NCI-H1105 treated with DMSO at 0.1 percent for 48 hours (cell line): ENCODE data around the gene PREB.
"Not testable (repeated sequence)": the region's sequence is repeated elsewhere in the genome, so short reads cannot be mapped to it uniquely, and the experiment has no call there.

Source experiments
- DNase-seq: peaks from one replicate; lab custom pipeline; 2025; lab: John Stamatoyannopoulos, UW

The PREB gene

GRCh38 chr2:27133905-27134780, at the start of gene PREB:
Gene PREB, minus strand, starts transcription at chr2:27134636. Its CDS starts 215 bp downstream, at chr2:27134421.
- peak; percentile 89 for DNase-seq

- no peak for DNase-seq
These were observed 49.7 kb upstream of the PREB start for GRCh38 chr2:27184115-27184514.

DNA sequence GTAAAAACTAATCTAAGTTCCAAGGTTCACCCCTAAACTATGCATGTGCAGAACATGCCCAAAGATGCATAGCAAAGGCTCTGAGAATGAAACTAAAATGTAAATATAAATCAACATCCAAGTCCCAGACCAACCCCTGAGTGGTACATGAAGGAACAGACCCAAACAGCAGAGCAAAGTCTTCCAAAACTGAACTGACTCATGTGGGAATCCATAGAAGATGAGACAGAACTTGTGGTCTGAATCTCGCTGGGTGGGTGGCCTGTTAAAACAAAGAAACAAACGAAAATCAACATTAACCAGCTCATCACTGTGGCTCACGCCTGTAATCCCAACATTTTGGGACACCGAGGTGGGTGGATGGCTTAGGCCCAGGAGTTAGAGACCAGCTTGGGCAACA, 47.9 kb upstream of the PREB start:
- no peak for DNase-seq

- DNase-seq = no peak
These were observed 45.0 kb upstream of the PREB start for GRCh38 chr2:27179344-27180000.

DNA sequence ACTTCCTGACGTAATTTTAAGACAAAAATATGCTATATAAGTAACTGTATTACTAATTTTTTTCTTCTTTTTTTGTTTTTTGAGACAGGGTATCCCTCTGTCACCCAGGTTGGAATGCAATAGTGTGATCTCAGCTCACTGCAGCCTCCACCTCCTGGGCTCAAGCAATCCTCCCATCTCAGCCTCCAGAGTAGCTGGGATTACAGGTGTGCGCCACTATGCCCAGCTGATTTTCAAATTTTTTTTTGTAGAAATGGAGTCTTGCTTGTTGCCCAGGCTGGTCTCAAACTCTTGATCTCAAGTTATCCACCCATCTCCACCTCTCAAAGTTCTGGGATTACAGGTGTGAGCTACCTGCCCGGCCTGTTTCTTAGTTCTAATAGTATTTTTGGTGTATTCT, 44.0 kb upstream of the PREB start:
- DNase-seq = no peak

DNA sequence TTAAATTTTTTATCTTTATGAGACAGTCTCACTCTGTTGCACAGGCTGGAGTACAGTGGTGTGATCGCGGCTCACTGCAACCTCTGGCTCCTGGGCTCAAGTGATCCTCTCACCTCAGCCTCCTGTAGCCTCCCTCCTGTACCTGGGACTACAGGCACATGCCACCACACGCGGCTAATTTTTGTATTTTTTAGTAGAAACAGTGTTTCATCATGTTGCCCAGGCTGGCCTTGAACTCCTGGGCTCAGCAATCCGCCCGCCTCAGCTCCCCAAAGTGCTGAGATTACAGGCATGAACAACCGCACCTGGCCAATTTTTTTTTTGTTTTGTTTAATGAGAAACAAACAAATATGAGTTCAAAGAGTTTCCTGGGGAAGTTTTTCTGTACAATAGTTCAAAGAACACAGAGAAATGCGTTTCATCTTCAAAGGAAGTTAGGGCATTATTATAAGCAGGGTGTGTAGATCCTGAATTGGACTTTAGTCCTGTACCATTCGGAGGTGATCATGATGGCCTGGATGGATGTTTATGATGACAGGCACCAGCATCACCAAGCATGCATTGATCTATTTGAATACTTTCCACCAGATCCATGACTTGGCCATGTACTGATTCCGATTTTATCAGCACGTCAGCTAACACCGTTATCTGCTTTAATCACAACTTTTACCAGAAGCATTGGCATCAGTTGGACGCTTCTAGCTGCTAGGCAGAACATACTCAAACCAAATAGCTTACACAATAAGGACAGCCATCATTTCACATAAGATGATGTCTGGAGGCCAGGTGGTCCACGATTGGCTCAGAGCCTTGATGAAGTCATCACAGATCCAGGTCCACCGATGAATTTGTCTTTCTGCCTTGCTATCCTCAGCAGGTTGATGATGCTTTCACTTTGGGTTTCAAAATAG, 43.3 kb upstream of the PREB start:
- DNase-seq = no peak

- not testable (repeated sequence) for DNase-seq
These were observed 41.3 kb upstream of the PREB start for GRCh38 chr2:27175781-27176180.

DNA sequence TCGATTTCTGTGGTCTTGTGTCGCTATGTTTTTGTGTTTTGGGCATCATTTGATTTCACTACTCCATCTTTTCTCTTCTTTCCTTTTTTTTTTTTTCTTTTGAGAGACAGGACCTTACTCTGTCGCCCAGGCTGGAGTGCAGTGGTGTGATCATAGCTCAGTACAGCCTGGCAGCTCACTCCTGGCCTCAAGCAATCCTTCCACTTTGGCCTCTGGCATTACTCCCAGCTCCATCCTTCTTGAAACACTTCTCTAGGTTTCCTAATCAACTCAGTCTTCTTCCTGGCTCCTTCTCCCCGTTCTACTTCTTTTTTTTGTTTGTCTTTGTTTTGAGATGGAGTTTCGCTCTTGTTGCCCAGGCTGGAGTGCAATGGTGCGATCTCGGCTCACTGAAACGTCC, 40.9 kb upstream of the PREB start:
- no peak for DNase-seq

DNA sequence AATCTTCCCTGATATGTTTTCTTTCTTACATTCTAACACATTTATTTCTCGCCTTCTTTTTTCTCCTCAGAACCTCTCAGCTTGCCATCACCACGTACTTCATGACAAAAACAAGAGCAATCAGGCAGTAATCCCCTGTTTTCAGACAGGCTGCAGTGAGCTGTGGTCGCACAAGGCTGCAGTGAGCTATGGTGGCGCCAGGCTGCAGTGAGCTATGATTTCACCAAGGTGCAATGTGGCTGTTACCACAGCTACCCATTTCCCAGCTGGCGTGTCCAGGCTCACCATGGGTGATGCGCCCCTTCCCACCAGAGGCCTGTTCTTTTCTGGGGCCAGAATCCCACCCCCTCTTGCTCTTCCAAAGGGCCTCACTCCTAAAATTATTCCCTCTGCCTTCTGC, 40.2 kb upstream of the PREB start:
- DNase-seq = no peak

GRCh38 chr2:27171351-27171848, 37.0 kb upstream of the PREB start:
- DNase-seq = no peak

- DNase-seq = no peak
These were observed 36.3 kb upstream of the PREB start for GRCh38 chr2:27170581-27171337.

GRCh38 chr2:27164960-27165763, 30.7 kb upstream of the PREB start:
- DNase-seq = no peak

DNA sequence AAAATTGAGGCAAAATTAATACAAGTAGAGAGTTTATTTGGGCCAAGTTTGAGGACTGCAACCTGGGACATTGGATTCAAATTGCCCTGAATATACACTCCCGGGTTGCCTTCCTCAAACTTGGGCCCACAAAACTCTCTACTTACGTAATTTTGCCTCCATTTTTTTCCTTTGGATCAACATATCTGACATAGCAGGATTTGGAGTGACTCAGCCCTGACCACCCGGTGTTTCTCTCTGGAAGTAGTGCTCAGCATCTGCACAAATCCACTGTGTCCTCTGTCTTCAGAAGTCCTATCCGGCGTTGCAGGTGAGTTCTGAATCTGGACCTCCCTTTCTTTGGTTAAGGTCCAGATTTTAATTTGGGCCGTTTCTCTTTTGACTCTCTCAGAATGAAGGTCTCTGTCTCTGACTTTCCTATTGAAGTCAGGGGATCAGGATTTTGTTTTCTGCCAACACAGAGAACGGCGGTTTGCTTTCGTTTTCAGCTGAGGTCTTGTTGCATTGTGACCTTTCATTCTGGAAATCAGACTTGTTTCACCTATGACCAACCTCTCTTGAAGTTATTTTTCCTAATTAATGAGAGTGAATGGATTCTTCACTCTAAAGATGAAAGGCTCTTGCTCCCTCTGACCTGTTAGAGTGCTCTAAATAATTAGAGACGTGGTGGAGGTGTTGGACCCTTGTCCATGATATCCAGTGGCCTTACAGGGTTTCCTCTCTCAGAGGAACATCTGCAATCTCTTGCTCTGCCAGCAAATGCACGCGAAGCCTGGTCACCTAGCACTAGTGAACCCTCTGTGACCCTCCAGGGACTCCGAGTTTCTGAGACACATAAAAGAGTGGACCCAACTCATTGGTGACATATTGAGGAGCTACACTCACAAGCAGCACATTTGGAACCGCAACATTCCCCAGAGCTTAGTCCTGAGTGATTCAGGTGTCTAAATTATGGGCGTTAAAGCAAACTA, 28.0 kb upstream of the PREB start:
- no peak for DNase-seq

GRCh38 chr2:27160191-27160590, 25.8 kb upstream of the PREB start:
- DNase-seq = no peak

- DNase-seq = no peak
These were observed 24.8 kb upstream of the PREB start for GRCh38 chr2:27159271-27159670.

- DNase-seq = no peak
These were observed 24.0 kb upstream of the PREB start for GRCh38 chr2:27158468-27158867.

DNA sequence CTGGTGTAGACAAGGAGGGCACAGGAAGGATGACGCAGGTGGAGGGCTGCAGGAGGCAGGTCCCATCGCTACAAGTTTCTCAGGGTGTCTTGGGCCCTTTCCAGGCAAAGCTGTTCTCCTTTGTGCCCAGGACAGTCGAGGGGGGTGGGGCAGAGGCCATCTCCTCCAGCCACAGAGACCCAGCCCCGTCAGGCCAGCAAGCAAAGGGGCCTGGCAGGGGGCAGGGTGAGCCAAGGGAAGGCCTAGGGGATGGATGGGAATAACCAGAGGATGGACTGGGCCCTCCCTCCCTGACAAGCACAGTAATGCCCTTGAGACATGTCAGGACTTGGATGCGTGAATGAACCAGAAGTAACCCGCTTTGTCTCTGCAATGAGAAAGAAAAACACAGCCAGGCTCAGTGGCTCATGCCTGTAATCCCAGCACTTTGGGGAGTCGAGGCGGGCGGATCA, 20.7 kb upstream of the PREB start:
- no peak for DNase-seq

GRCh38 chr2:27154488-27154887, 20.1 kb upstream of the PREB start:
- no peak for DNase-seq

- DNase-seq = no peak
These were observed 18.5 kb upstream of the PREB start for GRCh38 chr2:27152796-27153464.
